Activated effector memory CD4-positive, alpha-beta T cell treated with Interleukin-2 at 50 U/mL for 16 hours (primary cell): ENCODE results near the gene DENND10.
"Not testable (repeated sequence)": the region's sequence is repeated elsewhere in the genome, so short reads cannot be mapped to it uniquely, and the experiment has no call there.

ENCODE experiments used
- DNase-seq: peaks from one replicate; pipeline ENCODE4 v3.0.0-alpha.2; 2020

Gene DENND10

DNA sequence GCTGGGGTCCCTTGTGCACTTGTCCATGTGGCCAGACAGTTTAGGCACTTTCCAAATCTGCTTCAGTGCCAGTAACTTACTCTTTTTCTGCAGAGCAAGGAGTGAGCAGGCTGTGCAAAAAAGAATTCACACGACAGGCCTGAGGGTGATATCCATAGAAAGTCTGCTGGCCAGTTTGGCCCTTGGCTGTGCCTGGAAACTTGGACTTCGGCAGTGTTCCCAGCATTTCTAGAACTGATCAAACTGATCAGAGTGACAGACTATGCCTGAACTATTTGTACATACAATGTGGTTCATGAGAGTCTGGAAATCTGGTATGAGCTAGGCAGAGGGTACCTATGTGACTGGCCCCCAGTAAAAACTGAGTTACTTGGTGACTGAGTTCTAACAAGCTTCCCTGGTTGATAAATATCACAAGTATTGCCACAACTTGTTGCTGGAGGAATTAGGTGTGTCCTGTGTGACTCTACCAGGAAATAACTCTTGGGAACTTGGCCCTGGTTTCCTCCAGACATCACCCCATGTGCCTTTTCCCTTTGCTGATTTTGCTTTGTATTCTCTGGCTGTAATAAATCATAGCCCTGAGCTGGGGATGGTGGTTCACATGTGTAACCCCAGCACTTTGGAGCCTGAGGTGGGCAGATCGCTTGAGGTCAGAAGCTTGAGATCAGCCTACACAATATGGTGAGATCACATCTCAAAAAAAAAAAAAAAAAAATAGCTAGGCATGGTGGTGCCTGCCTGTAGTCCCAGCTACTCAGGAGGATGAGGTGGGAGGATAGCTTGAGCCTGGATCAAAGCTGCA lies 3.3 kb upstream of the DENND10 start:
- DNase-seq, result no peak

DNA sequence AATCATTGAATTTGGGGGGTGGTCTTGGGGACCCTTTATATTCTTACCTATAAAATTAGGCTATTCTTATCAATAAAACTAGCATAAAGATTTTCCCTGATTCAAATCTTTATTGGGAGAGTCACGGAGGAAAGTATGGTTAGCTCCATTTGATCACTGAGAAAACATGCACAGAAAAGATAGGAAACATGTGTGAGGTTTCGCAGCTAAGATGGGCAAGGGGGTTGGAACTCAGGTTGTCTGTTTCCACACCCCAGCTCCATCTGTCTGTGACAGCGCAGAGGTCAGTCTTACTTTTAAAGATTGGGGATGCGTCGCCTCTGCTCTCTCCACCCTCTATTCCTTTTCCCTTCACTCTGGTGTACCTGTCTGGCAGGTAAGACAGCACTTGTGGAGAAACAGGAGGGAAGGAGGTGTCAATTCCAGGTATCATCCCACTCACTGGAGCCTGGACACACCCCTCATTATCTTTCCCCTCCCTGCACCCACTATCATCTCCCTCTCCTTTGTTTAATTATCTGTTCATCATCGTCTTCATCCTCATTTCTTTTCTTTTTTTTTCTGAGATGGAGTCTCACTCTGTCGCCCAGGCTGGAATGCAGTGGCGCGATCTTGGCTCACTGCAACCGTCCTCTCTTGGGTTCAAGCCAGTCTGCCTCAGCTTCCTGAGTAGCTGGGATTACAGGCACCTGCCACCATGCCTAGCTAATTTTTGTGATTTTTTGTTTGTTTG lies 2.4 kb upstream of the DENND10 start:
- DNase-seq, result no peak

DNA sequence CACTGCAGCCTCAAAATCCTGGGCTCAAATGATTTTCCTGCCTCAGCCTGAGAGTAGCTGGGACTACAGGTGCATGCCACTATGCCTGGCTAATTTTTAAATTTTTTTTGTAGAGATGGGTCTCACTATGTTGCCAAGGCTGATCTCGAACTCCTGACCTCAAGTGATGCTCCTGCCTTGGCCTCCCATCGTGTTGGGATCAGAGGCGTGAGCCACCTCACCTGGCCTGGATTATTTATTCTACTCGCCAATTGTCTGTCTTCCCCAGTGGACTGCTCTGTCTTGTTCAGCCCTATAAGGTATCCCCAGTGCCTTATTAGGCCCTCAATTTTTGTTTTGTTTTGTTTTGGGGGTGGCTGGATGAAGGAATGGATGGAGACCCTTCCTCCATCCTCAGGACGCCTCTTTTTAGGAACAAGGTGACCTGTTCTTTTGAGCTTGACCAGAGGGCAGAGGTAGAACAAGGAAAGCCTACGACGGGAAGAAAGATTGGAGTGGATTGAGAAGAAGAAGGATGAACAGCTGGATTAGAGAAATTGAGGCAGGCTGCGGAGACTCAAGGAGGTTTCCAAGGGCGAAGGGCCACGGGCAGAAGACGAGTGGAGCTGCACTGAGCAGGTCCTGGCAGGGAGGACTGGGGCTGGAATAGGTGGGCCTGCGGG lies 541 bp upstream of the DENND10 start:
- no peak for DNase-seq

DNA sequence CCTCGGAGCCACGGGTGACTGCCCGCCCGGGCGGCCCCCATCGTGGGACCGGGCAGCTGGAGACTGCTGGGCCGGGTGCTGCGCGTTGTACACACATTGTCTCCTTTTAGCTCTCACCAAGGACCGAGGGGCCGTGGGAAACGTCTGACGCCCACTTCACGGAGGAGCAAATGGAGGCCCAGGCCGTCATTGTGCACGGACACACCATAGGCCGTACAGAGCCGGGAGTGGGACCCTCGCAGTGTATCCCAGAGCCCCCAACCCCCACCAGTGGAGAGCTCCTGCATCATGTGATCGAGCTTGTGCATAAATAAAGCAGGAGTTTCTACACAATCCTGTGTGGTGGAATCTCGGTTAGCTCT lies 722 bp downstream of the DENND10 start:
- DNase-seq, result no peak

DNA sequence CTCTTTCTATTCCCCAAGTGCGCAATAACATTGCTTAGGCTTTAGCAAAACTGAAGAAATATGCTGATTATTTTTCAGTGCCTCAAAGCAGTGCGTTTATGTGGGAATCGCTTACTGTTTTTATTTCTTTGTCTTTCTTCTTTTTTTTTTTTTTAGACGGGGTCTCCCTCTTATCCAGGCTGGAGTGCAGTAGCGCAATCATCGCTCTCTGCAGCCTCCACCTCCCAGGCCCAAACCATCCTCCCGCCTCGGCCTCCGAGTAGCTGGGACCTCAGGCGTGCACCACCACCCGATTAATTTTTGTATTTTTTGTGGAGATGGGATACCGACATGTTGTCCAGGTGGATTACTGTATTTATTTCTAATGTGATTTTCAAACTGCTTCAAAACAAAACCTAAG lies 1.2 kb downstream of the DENND10 start:
- DNase-seq, result no peak

DNA sequence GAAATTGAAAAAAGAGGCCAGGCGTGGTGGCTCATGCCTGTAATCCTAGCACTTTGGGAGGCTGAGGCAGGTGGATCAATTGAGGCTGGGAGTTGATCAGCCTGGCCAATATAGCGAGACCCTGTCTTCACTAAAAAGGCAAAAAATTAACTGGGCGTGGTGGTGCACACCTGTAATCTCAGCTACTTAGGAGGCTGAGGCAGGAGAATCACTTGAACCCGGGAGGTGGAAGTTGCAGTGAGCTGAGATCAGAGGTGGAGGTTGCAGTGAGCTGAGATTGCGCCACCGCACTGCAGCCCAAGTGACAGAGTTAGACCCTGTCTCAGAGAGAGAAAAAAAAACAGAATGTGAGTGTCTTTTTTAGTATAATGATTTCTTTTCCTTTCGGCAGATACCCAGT lies 2.0 kb downstream of the DENND10 start:
- not testable (repeated sequence) for DNase-seq

DNA sequence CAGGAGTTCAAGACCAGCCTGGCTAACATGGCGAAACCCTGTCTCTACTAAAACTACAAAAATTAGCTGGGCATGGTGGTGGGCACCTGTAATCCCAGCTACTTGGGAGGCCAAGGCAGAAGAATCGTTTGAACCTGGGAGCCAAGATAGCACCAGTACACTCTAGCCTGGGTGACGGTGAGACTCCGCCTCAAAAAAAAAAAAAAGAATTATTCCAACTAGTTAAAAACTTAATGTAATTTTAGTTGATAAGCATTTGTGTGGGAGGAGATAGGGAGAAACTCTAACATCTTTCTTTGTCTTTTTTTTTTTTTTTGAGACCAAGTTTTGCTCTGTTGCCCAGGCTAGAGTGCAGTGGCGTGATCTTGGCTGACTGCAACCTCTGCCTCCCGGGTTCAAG lies 3.2 kb downstream of the DENND10 start:
- DNase-seq, result not testable (repeated sequence)

DNA sequence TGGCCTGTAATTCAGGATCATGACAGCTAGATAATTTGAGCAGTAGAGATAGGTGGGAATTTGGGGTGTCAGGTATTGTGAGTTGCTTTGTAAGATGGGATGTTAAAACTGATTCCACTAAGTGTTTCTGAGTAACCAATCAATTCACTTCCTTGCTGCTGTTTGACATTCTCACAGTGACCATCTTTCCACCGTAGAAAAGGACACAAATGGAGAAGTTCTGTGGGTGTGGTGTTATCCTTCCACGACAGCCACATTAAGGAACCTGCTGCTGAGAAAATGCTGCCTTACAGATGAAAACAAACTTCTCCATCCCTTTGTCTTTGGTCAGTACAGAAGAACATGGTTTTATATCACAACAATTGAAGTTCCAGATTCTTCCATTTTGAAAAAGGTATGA lies 3.9 kb downstream of the DENND10 start:
- not testable (repeated sequence) for DNase-seq

DNA sequence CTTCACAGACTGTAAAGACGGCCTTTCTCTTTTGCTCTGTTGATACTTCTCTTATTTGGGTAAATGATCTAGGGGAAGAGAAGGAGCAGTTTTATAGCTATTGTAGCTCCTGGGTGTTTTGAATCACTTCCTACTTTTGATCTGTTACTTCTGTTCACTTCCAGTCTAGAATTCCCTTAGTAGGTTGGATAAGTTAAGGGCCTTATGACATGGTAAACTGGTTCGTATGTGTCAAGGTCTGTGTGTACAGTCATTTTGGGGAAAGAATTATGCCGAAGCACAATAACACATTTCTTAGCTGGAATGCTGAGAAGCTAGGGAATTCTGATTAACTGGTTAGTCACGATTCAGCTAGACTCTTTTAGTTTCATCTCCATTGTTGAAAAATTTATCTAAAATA lies 8.1 kb downstream of the DENND10 start:
- DNase-seq, result no peak

DNA sequence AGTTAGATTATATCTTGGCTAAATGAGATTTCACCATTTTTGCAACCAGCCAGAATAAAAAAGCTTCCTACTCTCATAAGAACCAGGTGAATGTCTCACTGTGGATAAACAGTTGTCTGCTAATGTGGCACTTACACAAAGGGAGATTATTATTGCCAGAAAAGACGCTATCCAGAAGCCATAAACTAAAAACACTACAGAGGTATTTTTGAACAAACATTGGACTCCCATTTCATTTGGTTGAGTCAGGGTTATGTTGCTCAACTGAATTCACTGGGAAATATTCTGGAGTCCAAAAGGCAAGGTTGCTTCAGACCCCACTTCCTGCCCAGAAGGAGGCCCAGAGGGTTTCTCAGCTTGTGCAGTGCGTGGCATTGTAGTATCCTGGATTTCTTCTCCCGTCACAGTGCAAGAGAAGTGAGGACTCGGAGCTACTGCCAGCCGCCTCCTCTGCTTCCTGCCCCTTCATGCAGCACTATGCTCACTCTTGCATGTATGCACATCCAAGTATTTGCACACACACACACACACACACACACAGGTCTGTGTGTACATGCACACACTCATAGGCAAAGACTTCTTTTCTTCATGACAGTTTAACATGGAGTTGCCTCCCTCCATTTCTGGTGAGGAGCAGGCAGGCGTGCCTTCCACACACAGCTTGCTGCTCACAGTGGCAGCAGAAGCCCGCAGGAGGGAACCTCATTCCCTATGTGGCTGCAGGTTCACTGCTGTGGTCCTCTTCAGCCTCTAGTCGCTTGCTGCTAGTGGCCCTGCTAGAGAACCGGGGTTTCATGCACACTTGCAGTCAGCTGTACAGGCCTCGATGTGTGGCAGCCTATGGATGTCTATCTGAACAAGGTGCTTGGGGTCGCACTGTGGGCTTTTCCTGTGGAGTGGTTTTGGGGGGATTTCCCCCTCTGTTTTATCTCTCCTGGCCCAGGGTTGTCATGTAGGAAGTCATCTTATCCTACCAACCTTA lies 10.1 kb downstream of the DENND10 start:
- no peak for DNase-seq

DNA sequence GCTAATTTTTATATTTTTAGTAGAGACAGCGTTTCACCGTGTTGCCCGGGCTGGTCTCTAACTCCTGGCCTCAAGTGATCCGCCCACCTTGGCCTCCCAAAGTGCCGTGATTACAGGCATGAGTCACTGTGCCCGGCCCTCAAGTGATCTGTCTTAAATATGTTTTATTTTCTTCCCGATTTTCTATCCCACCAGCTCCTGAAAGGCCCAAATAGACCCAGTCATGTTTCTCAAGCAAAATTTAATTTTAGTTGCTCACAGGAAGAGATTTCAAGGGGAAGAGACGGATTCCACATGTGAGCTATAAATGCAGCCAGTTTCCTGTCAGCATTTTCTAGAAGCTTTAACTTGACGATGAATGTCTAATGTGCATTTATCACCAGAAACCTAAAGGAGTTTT lies 12.0 kb downstream of the DENND10 start:
- no peak for DNase-seq

DNA sequence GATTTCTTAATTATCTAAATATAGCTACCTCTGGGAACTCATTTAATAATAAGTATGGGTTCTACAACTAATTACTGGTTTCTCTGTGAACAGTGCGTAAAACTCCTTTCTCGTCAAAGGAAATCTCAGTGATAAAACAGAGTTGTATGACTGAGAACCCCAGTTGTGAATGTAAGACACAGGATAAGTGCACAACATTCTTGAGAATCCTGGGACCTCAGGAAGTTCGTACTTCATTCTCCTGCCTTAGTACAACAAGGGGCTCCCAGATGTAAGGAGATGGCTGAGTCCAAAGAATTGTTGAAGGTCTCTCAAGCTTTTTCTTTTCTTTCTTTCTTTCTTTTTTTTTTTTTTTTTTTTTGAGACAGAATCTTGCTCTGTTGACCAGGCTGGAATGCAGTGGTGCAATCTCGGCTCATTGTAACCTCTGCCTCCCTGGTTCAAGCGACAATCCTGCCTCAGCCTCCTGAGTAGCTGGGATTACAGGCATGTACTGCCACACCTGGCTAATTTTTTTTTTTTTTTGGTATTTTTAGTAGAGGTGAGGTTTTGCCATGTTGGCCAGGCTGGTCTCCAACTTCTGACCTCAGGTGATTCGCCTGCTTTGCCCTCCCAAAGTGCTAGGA lies 12.5 kb downstream of the DENND10 start:
- DNase-seq, result no peak

DNA sequence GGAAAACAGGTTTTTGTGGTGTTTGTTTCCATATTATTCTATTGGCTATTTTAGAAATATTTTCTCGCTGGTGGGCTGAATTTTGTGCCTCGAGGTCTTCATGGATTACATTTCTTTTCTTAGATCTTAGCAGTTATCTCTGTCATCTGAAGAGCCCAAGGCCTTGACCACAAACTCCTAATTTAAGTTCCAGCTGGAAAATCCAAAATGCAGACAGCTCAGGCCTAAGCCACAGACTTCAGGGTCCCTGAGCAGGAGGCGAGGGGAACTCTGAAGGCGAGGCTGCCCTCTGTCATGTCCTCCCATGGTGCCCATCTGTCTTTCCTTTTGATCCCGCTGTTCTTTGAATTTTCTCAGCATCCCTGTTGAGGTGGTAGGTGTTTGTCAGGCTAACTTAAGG lies 14.3 kb downstream of the DENND10 start:
- DNase-seq, result no peak

DNA sequence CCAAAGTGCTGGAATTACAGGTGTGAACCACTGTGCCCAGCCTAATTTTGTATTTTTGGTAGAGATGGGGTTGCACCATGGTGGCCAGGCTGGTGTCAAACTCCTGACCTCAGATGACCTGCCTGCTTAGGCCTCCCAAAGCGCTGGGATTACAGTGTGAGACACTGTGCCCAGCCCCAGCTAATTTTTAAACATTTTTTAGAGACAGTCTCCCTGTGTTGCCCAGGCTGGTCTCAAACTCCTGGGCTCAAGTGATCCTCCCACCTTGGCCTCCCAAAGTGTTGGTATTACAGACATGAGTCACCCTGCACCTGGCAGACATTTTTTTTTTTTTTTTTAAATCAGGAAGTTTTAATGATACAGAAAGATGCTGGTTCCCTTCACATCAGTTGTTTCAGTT lies 15.5 kb downstream of the DENND10 start:
- DNase-seq, result no peak

DNA sequence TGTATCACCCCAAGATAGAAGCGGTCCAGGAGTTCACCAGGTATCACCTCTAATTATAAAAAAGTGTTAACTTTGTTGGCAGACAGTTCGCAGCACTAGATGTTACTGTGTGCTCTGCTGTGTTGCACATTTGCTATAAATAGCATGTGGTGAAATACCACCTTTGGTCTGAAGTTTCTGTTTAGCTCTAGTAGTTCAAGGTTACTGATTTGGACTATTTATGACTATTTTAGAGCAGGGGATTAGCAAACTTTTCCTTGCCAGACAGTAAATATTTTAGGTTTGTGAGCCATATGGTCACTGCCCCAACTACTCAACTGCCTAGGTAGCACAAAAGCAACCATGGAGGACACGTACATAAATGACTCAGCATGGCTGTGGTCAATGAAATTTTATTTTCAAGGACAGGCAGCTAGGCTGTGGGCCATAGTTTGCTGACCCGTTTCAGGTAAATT lies 16.5 kb downstream of the DENND10 start:
- DNase-seq, result no peak

DNA sequence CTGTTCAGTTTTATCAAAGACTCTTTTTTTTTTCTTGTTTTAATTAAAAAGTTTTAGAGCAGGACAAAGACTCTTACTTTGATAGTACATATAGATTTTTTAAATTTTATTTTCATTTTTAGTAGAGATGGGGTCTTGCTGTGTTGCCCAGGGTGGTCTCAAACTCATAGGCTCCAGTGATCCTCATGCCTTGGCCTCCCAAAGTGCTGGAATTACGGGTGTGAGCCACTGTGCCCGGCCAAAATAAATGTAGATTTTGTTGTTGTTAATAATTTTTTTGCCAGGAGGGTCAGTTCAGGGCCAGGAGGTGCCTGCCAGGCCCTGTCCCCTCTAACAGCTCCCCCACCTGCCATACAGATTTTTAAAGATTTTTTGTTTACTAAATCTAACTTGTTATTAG lies 17.0 kb downstream of the DENND10 start:
- DNase-seq, result no peak

DNA sequence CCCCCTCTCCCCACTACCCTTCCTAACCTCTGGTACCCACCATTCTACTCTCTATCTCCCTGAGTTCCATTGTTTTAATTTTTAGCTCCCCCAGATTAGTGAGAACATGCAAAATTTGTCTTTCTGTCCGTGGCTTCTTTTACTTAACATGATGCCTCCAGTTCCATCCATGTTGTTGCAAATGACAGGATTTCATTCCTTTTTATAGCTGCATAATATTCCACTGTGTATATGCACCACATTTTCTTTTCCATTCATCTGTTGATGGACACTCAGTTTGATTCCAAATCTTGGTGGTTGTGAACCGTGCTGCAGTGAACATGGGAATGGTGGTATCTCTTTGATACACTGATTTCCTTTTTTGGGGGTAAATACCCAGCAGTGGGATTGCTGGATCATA lies 22.0 kb downstream of the DENND10 start:
- no peak for DNase-seq

DNA sequence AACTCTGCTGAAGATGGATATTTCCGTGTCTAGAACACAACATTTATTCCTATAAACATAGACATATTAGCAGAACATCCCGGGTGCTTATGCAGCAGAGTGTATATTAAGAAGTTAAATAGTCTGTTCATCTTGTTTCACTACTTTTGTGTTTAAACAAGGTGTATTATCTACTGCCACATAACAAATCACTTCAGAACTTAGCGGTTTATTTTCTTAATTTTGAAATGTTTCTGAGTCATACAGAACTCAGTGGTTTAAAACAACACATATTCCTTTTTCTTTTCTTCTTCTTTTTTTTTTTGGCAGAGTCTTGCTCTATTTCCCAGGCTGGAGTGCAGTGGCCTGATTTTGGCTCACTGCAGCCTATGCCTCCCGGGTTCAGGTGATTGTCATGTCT lies 25.8 kb downstream of the DENND10 start:
- no peak for DNase-seq

DNA sequence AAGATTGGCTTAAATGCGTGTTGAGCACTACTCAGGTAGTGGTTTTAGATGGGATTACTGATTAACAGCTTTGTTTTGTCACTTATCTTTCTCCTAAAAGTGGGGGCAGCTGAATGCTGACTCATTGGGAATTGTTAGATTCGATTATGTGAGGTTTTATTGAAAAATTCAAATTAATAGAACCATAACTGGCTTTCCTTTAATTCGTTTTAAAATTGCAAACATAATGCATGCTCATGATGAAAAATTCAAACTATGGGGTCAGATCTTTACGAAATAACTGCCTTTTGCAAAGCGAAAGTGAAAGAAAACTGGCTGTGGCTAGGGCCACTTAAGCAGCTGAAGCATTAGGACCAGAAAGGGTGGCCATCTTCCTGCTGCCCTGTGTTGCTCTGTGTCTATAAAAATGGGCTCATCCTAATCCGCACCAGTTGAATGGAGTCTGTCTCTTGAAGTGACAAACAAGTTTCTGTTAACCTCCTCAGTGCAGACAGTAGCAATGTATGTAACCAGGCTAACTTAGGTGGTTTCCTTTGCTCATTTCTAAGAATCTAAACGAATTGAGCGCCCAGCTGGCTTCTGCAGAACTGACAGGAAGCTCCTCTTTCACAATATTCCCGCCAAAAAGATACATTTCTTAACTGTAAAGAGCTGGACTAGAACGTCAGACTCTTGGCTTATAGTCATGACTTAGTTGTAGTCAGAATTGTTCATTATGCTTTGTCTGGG lies 27.8 kb downstream of the DENND10 start:
- no peak for DNase-seq

DNA sequence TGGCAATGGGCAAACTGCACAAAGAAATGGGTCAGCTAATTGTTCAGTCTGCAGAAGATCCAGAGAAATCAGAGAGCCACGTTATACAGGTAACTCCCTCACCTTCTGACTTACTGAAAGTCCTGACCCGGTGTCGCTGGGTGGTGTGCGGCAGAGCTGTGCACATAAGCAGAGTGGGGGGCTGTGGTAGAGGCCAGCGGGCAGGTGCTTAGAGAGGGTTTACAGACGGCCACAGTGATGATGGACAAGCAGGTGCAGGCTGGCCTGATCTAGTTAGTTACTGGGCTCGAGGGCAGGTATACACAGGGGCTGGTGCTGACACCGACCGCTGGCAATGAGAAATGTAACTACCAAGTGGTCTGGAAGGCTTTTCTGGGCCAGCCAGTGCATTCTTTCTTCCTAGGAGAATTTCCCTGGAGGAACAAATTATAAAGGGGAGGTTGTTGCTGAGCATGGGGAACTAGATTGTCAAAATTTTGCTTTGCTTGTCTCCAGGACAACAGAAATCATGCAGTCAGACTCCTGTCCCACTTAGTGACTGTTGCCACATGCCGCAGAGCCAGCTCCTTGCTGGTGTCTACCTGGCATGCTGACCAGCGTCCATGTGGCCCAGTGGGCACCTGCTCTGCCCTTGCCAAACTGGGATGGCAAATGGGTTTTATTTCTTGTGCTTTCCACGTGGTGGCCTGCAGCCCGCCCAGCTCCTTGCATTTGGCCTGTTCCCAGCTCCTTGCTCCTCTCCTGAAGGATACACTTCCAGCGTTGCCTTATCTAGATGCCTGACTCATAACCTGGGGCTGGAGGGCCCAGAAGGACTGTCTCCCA lies 28.8 kb downstream of the DENND10 start:
- DNase-seq, result no peak

DNA sequence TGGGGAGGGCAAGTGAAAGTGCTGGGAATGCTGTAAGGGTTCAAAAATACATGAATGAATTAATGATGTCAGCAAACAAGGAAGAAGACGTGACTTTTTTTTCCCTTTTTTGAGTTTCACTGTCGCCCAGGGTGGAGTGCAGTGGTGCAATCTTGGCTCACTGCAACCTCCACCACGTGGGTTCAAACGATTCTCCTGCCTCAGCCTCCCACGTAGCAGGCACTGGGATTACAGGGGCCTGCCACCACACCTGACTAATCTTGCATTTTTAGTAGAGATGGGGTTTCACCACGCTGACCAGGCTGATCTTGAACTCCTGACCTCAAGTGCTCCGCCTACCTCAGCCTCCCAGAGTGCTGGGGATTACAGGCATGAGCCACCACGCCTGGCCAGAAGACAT lies 30.0 kb downstream of the DENND10 start:
- DNase-seq, result no peak
